IMR-90 (cell line): Measurements from ENCODE around the gene MYH6. TPM values are rescaled to one million over a fixed set of nuclear protein-coding genes. Genes with fewer than 3 reads are reported as not detected.

Experiments
- ATAC-seq: fragments of 200-7000 bp; cut with Tn5 transposase; 2 replicates; pipeline ENCODE4 v1.9.1; 2020; ENCODE audit warnings: low read depth, mild to moderate bottlenecking, moderate library complexity
- BruUV-seq: library from RNA; stranded (reverse); fragments of 400-500 nt; replicated peaks from 2 replicates; lab custom pipeline; 2021; lab: Mats Ljungman, UMichigan
- CTCF ChIA-PET: fragments of 300-600 bp; formaldehyde crosslinking; extraction: SDS; loops from one replicate; lab custom pipeline; 2021; ENCODE audit warnings: antibody characterized with exemption; lab: Yijun Ruan, JAX
- POLR2A ChIA-PET: fragments of 300-600 bp; sonication (Branson Sonifier 250); formaldehyde crosslinking; loops from one replicate; lab custom pipeline; 2022; ENCODE audit warnings: antibody characterized with exemption; ENCODE audit not compliant: unreplicated experiment; lab: Charles Lee
- DNase-seq: peaks from one replicate; pipeline ENCODE4 v3.0.0; 2013
- H2AFZ ChIP-seq: replicated peaks from 2 replicates; pipeline ENCODE3; 2013; ENCODE audit warnings: low read length, mild to moderate bottlenecking; ENCODE audit not compliant: poor library complexity
- H2AK5ac ChIP-seq: 2 replicates; pipeline ENCODE4 v1.6.1; 2013; ENCODE audit warnings: low read depth, low read length, inconsistent platforms
- H2AK9ac ChIP-seq: replicated peaks from 2 replicates; pipeline ENCODE3; 2013; ENCODE audit warnings: mild to moderate bottlenecking, low read depth, low read length, moderate library complexity; ENCODE audit not compliant: poor library complexity
- H2BK120ac ChIP-seq: 2 replicates; pipeline ENCODE4 v1.6.1; 2013; ENCODE audit warnings: low read depth, low read length, inconsistent platforms
- H2BK15ac ChIP-seq: 3 replicates; pipeline ENCODE4 v1.6.1; 2013; ENCODE audit warnings: low read depth, low read length, inconsistent platforms
- H2BK20ac ChIP-seq: 2 replicates; pipeline ENCODE4 v1.6.1; 2013; ENCODE audit warnings: low read depth, mild to moderate bottlenecking, inconsistent platforms, low read length, moderate library complexity
- H2BK5ac ChIP-seq: 2 replicates; pipeline ENCODE4 v1.6.1; 2013; ENCODE audit warnings: mild to moderate bottlenecking, low read depth, low read length, inconsistent platforms; ENCODE audit not compliant: poor library complexity, severe bottlenecking
- H3K14ac ChIP-seq: replicated peaks from 2 replicates; pipeline ENCODE4 v1.6.1; 2013; ENCODE audit warnings: low read depth, low read length, inconsistent platforms
- H3K18ac ChIP-seq: 2 replicates; pipeline ENCODE4 v1.6.1; 2013; ENCODE audit warnings: low read depth, low read length, control low read depth
- H3K23ac ChIP-seq: 2 replicates; pipeline ENCODE4 v1.6.1; 2013; ENCODE audit warnings: low read depth, low read length, inconsistent platforms
- H3K27ac ChIP-seq: 2 replicates; pipeline ENCODE4 v1.5.1; 2013; ENCODE audit warnings: mild to moderate bottlenecking, control low read depth, low read length; ENCODE audit not compliant: insufficient read depth
- H3K27me3 ChIP-seq: 2 replicates; pipeline ENCODE4 v1.6.1; 2013; ENCODE audit warnings: low read length; ENCODE audit not compliant: control insufficient read depth, insufficient read depth
- H3K36me3 ChIP-seq: 2 replicates; pipeline ENCODE4 v1.6.1; 2013; ENCODE audit warnings: low read length, mixed read lengths; ENCODE audit not compliant: control insufficient read depth, insufficient read depth
- H3K4ac ChIP-seq: 2 replicates; pipeline ENCODE4 v1.6.1; 2013; ENCODE audit warnings: low read depth, low read length, inconsistent platforms
- H3K4me1 ChIP-seq: 2 replicates; pipeline ENCODE4 v1.6.1; 2013; ENCODE audit warnings: low read length, mixed read lengths; ENCODE audit not compliant: control insufficient read depth, insufficient read depth
- H3K4me2 ChIP-seq: 2 replicates; pipeline ENCODE4 v1.6.1; 2013; ENCODE audit warnings: low read depth, mild to moderate bottlenecking, control low read depth, low read length, moderate library complexity
- H3K4me3 ChIP-seq: 2 replicates; pipeline ENCODE4 v1.5.1; 2013; ENCODE audit warnings: low read depth, mild to moderate bottlenecking, control low read depth, low read length, moderate library complexity; ENCODE audit not compliant: insufficient read depth
- H3K56ac ChIP-seq: 2 replicates; pipeline ENCODE4 v1.6.1; 2013; ENCODE audit warnings: low read length, inconsistent platforms; ENCODE audit not compliant: insufficient read depth; ENCODE audit errors: extremely low read depth
- H3K79me1 ChIP-seq, 2 experiments: 2 replicates each; pipeline ENCODE4 v1.6.1; 2013; ENCODE audit warnings: low read length in 2 of 2, inconsistent platforms in 1 of 2, low read depth in 1 of 2
- H3K9ac ChIP-seq: 2 replicates; pipeline ENCODE4 v1.6.1; 2013; ENCODE audit warnings: low read depth, low read length, control low read depth
- H3K9me1 ChIP-seq: 2 replicates; pipeline ENCODE4 v1.6.1; 2013; ENCODE audit warnings: low read length, inconsistent platforms; ENCODE audit not compliant: insufficient read depth
- H3K9me3 ChIP-seq: 2 replicates; pipeline ENCODE4 v1.6.1; 2013; ENCODE audit warnings: low read length; ENCODE audit not compliant: control insufficient read depth, insufficient read depth
- H4K20me1 ChIP-seq: 2 replicates; pipeline ENCODE4 v1.6.1; 2013; ENCODE audit warnings: low read length, inconsistent platforms; ENCODE audit not compliant: insufficient read depth
- H4K5ac ChIP-seq: 2 replicates; pipeline ENCODE4 v1.6.1; 2013; ENCODE audit warnings: mild to moderate bottlenecking, low read depth, low read length, control low read depth
- H4K8ac ChIP-seq, 2 experiments: 2 replicates each; pipeline ENCODE4 v1.6.1; 2013; ENCODE audit warnings: low read depth in 2 of 2, low read length in 2 of 2, control low read depth in 1 of 2, inconsistent platforms in 1 of 2
- H4K91ac ChIP-seq: 2 replicates; pipeline ENCODE4 v1.6.1; 2013; ENCODE audit warnings: low read depth, low read length, inconsistent platforms; ENCODE audit not compliant: insufficient read depth
- BHLHE40 ChIP-seq: fragments of 150-350 bp; IDR thresholded peaks from 2 replicates; pipeline ENCODE4 v1.6.1; 2016; ENCODE audit warnings: mild to moderate bottlenecking, low read depth, low read length
- CEBPB ChIP-seq: IDR thresholded peaks from 2 replicates; pipeline ENCODE4 v1.6.1; 2012; ENCODE audit warnings: low read depth, low read length, improper control_type of control experiment
- CHD1 ChIP-seq: IDR thresholded peaks from 2 replicates; pipeline ENCODE4 v1.6.1; 2012; ENCODE audit warnings: low read depth, low read length, improper control_type of control experiment
- FOS ChIP-seq: fragments of 150-350 bp; IDR thresholded peaks from 2 replicates; pipeline ENCODE4 v1.6.1; 2016; ENCODE audit warnings: low read depth, low read length
- MAFK ChIP-seq: IDR thresholded peaks from 2 replicates; pipeline ENCODE4 v1.6.1; 2012; ENCODE audit warnings: low read depth, low read length, improper control_type of control experiment
- MAZ ChIP-seq: IDR thresholded peaks from 2 replicates; pipeline ENCODE4 v1.6.1; 2012; ENCODE audit warnings: low read depth, mild to moderate bottlenecking, low read length, improper control_type of control experiment, moderate library complexity, borderline replicate concordance
- MXI1 ChIP-seq: IDR thresholded peaks from 2 replicates; pipeline ENCODE4 v1.6.1; 2012; ENCODE audit warnings: low read depth, mild to moderate bottlenecking, low read length, moderate library complexity, borderline replicate concordance
- NFE2L2 ChIP-seq: fragments of 150-350 bp; IDR thresholded peaks from 2 replicates; pipeline ENCODE4 v1.6.1; 2016; ENCODE audit warnings: low read depth, mild to moderate bottlenecking, low read length
- POLR2A ChIP-seq: IDR thresholded peaks from 2 replicates; pipeline ENCODE4 v1.6.1; 2012; ENCODE audit warnings: mild to moderate bottlenecking, low read depth, low read length
- RAD21 ChIP-seq: IDR thresholded peaks from 2 replicates; pipeline ENCODE4 v1.6.1; 2012; ENCODE audit warnings: low read length, improper control_type of control experiment
- RCOR1 ChIP-seq: IDR thresholded peaks from 2 replicates; pipeline ENCODE4 v1.6.1; 2012; ENCODE audit warnings: mild to moderate bottlenecking, low read length, improper control_type of control experiment; ENCODE audit not compliant: insufficient replicate concordance
- RFX5 ChIP-seq: IDR thresholded peaks from 2 replicates; pipeline ENCODE4 v1.8.0; 2012; ENCODE audit warnings: low read depth, mild to moderate bottlenecking, low read length, moderate library complexity
- SMC3 ChIP-seq: fragments of 150-350 bp; IDR thresholded peaks from 2 replicates; pipeline ENCODE4 v1.6.1; 2016; ENCODE audit warnings: low read depth, mild to moderate bottlenecking, antibody characterized with exemption, low read length, moderate library complexity
- WGBS, 2 experiments: methylation state at CpG; one replicate each; pipeline versions ENCODE4 v1.1.5 to v1.1.7; 2013; ENCODE audit warnings: missing lambda C conversion rate in 2 of 2; ENCODE audit not compliant: insufficient read length in 1 of 2; ENCODE audit errors: extremely low coverage in 2 of 2; 5-methylcytosine and 5-hydroxymethylcytosine counted together
- dilution Hi-C: fragments of 300-500 bp; cut with HindIII; formaldehyde crosslinking; loops from one replicate; pipeline ENCODE4 v1.14.3; 2018; ENCODE audit warnings: low sequenced_read_pairs; ENCODE audit not compliant: unreplicated experiment
- in situ Hi-C: fragments of 300-500 bp; cut with MboI; formaldehyde crosslinking; loops from 3 replicates; pipeline ENCODE4 v1.14.3; 2019; ENCODE audit warnings: low sequenced_read_pairs, inconsistent platforms, mixed read lengths
- intact Hi-C: fragments of 100-400 bp; cut with micrococcal nuclease; formaldehyde crosslinking; loops from 2 replicates; pipeline ENCODE4 v1.10.0; 2022
- polyA plus RNA-seq, 3 experiments: library from polyadenylated mRNA; depleted of rRNA; stranded (reverse); fragments of >200 nt; gene quantifications; 2 replicates each; pipeline ENCODE4 v1.2.3, GENCODE V29; 2012; ENCODE audit warnings: low replicate concordance in 1 of 3
- total RNA-seq: library from RNA; depleted of rRNA; stranded (reverse); fragments of >200 nt; gene quantifications from 2 replicates; pipeline ENCODE4 v1.2.3, GENCODE V29; 2012
- TF ChIP-seq, protein P1 (sequence below): conservative IDR thresholded peaks from 2 replicates; pipeline ENCODE4 v1.5.1; 2012; ENCODE audit warnings: mild to moderate bottlenecking, low read depth, low read length, improper control_type of control experiment
- TF ChIP-seq, protein P2 (sequence below): fragments of 150-350 bp; IDR thresholded peaks from 2 replicates; pipeline ENCODE4 v1.6.1; 2016; ENCODE audit warnings: low read depth, mild to moderate bottlenecking, low read length, moderate library complexity, borderline replicate concordance
- TF ChIP-seq, protein P3 (sequence below): fragments of 150-350 bp; IDR thresholded peaks from 2 replicates; pipeline ENCODE4 v1.6.1; 2017; ENCODE audit warnings: mild to moderate bottlenecking, antibody characterized with exemption, low read length, low read depth

The MYH6 gene
- total and polyA plus RNA-seq, 2 of the 4 experiments (the other 2 are of a cell fraction) = not detected

DNA sequence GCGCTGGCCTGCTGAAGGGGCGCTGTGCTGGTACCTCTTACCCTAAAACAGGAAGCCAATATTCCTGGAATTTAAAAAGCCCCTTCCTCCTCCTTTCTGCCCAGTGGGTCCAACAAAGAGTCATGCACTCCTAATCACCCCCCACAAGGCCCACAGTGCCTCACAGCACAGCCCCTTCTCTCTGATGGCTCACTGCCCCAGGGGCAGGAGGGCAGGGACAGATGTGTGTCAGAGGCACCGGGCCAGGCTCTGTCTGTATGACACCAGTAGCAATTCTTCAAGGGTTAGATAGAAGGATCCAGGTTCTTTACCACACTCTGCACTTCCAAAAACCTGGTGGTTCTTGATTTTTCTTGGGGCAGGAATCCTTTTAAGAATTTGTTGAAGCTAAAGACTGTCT, 8.9 kb downstream of the MYH6 start:
- Histone ChIP-seq H3K4me1 (no peaks in the 10 kb centered on the region), H3K4me2 (no peak overlapping the region), H2AK9ac (no peak overlapping the region), H2BK15ac (no peak overlapping the region), H4K91ac (no peak overlapping the region), H2AK5ac (no peak overlapping the region), H3K14ac (no peak overlapping the region), H3K23ac (no peak overlapping the region), H3K4me3 (no peak overlapping the region), H2BK120ac (no peak overlapping the region), H3K9me3 (no peaks in the 10 kb centered on the region), H3K18ac (no peak overlapping the region), H4K5ac (no peak overlapping the region), H3K56ac (no peak overlapping the region), H4K20me1 (no peaks in the 10 kb centered on the region), H2BK20ac (no peak overlapping the region), H3K4ac (no peak overlapping the region), H3K79me1 (no peaks in the 10 kb centered on the region), H3K36me3 (no peaks in the 10 kb centered on the region), H2BK5ac (no peak overlapping the region), H4K8ac (no peak overlapping the region), H3K27ac (no peak overlapping the region), H3K9me1 (peaks cover 2% of the 10 kb centered on the region; the same call in 1 of the 2 replicates), H3K9ac (no peak overlapping the region), H2AFZ (no peak overlapping the region), H3K27me3 (peaks cover 27% of the 10 kb centered on the region)
- DNase-seq (no peak), ATAC-seq (no peak)
- dilution Hi-C loops (no loop called here), in situ Hi-C loops (no loop called here), intact Hi-C loops (no loop called here)
- CTCF ChIA-PET = no interaction called here
- POLR2A ChIA-PET = no interaction called here
- no TSS peak for BruUV-seq
- no CpG with 5 or more reads among the region's 3 CpGs for WGBS, 2 experiments
- TF ChIP-seq RCOR1 = no peak
- no peak for TF ChIP-seq CHD1
- no peak for TF ChIP-seq BHLHE40
- no peak for TF ChIP-seq FOS
- no peak for TF ChIP-seq MAZ
- TF ChIP-seq, protein P1, sequence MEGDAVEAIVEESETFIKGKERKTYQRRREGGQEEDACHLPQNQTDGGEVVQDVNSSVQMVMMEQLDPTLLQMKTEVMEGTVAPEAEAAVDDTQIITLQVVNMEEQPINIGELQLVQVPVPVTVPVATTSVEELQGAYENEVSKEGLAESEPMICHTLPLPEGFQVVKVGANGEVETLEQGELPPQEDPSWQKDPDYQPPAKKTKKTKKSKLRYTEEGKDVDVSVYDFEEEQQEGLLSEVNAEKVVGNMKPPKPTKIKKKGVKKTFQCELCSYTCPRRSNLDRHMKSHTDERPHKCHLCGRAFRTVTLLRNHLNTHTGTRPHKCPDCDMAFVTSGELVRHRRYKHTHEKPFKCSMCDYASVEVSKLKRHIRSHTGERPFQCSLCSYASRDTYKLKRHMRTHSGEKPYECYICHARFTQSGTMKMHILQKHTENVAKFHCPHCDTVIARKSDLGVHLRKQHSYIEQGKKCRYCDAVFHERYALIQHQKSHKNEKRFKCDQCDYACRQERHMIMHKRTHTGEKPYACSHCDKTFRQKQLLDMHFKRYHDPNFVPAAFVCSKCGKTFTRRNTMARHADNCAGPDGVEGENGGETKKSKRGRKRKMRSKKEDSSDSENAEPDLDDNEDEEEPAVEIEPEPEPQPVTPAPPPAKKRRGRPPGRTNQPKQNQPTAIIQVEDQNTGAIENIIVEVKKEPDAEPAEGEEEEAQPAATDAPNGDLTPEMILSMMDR = no peak
- no peak for TF ChIP-seq MAFK
- no peak for TF ChIP-seq POLR2A
- no peak for TF ChIP-seq RAD21
- TF ChIP-seq RFX5 = no peak
- TF ChIP-seq, protein P2, sequence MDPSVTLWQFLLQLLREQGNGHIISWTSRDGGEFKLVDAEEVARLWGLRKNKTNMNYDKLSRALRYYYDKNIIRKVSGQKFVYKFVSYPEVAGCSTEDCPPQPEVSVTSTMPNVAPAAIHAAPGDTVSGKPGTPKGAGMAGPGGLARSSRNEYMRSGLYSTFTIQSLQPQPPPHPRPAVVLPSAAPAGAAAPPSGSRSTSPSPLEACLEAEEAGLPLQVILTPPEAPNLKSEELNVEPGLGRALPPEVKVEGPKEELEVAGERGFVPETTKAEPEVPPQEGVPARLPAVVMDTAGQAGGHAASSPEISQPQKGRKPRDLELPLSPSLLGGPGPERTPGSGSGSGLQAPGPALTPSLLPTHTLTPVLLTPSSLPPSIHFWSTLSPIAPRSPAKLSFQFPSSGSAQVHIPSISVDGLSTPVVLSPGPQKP = no peak
- TF ChIP-seq NFE2L2 = no peak
- no peak for TF ChIP-seq SMC3
- no peak for TF ChIP-seq CEBPB
- no peak for TF ChIP-seq MXI1
- TF ChIP-seq, protein P3, sequence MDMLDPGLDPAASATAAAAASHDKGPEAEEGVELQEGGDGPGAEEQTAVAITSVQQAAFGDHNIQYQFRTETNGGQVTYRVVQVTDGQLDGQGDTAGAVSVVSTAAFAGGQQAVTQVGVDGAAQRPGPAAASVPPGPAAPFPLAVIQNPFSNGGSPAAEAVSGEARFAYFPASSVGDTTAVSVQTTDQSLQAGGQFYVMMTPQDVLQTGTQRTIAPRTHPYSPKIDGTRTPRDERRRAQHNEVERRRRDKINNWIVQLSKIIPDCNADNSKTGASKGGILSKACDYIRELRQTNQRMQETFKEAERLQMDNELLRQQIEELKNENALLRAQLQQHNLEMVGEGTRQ = no peak
